ENCODE data around the gene TMEM92.

The TMEM92 gene

DNA sequence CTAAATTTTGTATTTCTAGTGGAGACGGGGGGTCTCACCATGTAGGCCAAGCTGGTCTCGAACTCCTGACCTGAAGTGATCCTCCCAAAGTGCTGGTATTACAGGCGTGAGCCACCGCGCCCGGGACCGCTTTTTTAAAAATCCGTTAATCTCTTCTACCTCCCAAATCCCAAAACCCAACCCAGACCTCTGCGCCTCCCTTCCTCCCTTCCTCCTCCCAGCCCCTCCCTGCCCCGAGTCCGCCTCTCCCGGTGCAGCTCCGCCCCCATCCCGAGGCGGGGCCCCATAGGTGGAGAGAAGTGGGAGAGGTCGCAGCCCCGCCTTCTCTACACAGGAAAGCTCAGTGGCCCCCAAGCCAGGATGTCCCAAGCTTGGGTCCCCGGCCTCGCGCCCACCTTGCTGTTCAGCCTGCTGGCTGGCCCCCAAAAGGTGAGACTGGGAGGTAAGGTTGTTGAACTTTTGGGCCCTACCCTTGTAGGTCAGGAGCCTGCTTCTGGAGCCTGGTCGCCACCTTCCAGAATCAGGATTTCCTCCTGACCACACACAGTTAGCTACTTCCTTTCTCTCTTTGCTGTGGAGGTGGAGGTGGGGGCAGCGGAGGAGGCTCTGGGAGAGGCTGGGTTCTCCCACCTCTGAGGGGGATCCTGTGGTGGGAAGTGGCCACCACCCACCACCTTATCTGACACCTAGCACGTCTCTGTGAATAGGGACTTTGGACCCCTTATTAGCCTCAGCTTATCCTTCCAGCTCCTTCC lies at the start of gene TMEM92:
Gene TMEM92 (plus strand): TSS at position 325 of the 755 bp plus-strand sequence. CDS start 36 bp downstream, at position 361.
- DNase-seq, result no peak

DNA sequence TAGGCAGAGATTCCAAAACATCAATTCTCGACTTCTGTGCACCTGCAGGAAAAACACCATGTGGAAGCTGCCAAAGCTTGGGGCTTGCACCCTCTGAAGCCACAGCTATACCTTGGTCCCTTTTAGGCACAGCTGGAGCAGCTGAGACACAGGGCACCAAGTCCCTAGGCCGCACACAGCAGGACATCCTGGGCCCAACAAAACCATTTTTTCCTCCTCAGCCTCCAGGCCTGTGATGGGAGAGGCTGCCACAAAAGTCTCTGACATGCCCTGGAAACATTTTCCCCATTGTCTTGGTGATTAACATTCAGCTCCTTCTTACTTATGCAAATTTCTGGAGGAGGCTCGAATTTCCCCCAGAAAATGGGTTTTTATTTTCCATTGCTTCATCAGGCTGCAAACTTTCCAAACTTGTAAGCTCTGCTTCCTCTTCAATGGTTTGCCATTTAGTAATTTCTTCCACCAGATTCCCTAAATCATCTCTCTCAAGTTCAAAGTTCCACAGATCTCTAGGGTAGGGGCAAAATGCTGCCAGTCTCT lies 48.5 kb upstream of the TMEM92 start:
- DNase-seq, result no peak

GRCh38 chr17:50234581-50234980 lies 39.7 kb upstream of the TMEM92 start:
- DNase-seq, result no peak

- no peak for DNase-seq
Measured at GRCh38 chr17:50237901-50238300, 36.4 kb upstream of the TMEM92 start.

- DNase-seq, result no peak
Measured at GRCh38 chr17:50238601-50239280, 35.5 kb upstream of the TMEM92 start.

- DNase-seq, result no peak
Measured at GRCh38 chr17:50239937-50240336, 34.3 kb upstream of the TMEM92 start.

- no peak for DNase-seq
Measured at GRCh38 chr17:50240851-50241250, 33.4 kb upstream of the TMEM92 start.

DNA sequence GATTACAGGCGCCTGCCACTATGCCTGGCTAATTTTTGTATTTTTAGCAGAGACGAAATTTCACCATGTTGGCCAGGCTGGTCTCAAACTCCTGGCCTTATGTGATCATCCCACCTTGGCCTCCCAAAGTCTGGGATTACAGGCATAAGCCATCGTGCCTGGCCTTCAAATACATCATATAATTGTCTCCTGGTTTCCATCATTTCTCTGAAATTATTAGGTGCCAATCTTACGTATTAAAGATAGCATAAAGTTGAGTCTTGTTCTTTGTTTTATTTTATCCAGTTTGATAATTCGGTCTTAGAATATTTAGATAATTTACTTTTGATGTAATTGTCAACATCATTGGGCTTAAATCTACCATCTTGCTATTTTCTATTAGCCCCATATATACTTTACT lies 32.8 kb upstream of the TMEM92 start:
- no peak for DNase-seq

DNA sequence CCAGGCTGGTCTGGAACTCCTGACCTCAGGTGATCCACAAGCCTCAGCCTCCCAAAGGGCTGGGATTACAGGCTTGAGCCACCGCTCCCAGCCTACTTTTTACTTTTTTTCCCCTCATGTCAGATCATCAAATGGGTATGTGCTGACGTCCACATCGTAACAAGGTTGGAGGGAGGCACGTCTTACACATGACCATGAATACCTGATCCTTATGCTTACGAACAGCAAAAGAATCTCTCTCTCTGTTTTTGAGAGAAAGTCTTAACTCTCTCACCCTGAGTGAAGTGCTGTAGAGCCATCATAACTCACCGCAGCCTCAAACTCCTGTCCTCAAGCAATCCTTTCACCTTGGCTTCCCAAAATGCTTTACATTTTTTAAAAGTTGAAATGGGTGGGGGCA lies 29.5 kb upstream of the TMEM92 start:
- DNase-seq, result no peak

DNA sequence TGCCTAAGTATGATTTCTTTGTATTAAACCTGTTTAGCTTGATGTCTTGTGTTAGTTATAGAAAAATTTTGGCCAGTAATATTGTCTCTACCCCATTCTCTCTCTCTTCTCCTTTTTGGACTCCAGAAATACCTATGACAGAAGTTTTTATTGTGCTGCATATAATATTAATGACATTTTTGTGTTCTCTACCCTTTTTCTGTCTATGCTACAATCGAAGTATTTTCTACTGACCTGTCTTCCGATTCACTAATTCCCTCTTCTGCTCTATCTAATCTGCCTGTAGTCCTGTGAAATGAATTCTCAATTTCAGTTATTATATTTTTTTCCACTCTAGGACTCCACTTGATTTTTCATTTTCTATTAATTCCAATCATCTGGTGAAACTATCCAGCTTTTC lies 26.0 kb upstream of the TMEM92 start:
- no peak for DNase-seq

- no peak for DNase-seq
Measured at GRCh38 chr17:50252781-50253180, 21.5 kb upstream of the TMEM92 start.

- no peak for DNase-seq
Measured at GRCh38 chr17:50255766-50256635, 18.3 kb upstream of the TMEM92 start.

DNA sequence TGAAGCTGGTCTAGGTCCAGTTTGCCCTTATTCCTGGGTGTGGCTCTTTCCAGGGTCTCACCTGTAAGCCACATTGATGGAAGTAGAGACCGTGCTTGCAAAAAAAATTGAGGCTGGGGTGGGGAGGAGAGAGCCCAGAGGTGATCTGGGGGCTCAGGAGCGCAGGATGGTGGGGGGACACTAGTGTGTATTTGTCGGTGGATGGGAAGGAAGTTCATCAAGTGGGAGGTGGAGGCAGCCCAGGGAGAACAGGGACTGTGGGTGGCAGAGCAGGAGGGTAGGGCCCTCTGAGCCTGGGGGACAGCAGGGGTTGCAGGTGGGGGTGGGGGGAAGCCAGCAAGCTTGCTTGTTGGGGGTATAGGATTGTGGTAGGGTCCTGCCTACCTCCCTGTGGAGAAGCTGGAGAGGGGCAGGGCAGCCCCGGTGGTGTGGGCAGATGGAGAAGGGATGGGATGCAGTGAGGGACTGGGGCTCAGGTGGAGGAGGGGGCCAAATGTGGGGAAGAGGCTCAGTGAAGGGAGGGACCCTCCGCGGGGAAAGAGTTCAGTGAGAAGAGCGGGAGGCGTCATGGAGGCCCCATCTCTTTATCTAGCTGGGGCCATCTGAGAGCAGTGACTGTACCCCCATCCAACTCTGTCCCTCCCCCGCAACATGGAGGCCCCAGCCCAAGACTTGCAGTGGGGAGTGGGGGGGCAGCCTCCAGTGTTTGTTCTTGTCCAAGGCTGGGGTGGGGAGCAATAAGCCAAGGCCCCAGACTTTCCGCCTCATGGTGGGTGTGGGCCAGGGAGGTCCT lies 17.2 kb upstream of the TMEM92 start:
- DNase-seq, result no peak

DNA sequence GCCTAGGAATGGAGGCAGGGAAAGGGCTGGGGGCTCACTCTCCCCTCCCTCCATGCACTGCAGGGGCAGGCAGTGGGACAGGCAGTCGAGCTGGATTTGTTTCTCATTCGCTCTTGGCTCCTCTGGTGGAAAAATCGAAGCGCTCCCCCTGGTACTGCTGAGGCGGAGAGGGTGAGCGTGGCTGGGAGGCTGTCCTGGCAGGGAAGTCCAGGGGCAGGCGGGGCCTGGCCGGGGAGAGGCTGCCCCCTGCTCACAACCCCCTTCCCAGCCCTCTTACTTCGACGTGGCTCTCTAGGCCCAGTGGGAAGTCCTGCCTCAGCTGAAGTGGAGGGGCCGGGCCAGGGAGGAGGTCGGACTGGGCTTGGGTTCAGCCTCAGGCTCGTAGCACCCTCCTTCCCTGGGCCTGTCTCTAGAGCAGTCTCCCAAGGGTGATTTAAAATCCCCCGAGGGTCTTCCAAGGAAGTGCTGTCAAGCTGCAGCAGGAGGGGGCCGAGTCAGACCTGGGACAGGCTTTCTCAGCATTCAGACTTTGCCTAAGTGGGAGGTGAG lies 16.5 kb upstream of the TMEM92 start:
- no peak for DNase-seq

DNA sequence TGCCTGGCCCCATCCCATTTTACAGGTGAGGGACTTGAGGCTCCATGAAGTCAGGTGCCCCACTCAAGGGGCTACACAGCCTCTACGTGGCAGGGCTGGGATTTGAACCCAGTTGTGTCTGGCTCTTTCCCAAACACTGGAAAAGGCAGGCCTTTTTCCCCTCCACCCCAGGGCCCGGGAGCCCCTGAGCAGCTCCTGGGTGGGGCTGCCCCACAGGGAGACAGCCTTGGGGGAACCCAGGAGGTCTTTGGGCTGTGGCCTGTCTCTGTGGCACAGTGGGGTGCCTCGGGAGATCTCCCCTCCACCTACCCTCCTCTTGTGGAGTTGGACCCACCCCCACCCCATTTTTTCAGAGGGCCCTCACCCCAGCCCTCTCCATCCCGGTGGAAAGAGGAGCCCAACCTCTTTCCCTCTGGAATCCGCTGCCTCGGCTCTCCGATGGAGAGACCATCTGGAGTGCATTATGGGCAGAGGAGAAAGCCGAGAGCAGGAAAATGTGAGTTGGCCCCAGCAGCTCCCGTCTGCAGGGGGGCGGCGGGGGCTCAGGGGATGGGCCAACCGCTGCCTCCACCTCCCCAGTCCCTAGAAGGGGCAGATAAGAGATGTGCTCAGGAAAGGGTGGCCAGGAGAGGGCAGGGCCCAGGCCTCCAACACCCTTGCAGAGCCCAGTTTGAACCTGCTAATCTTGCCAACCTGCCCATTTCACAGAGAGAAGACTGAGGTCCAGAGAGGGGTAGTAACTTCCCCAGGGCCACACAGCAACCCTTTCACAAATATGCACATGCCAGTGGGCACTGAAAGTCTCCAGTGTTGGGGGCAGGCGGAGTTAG lies 15.4 kb upstream of the TMEM92 start:
- no peak for DNase-seq

DNA sequence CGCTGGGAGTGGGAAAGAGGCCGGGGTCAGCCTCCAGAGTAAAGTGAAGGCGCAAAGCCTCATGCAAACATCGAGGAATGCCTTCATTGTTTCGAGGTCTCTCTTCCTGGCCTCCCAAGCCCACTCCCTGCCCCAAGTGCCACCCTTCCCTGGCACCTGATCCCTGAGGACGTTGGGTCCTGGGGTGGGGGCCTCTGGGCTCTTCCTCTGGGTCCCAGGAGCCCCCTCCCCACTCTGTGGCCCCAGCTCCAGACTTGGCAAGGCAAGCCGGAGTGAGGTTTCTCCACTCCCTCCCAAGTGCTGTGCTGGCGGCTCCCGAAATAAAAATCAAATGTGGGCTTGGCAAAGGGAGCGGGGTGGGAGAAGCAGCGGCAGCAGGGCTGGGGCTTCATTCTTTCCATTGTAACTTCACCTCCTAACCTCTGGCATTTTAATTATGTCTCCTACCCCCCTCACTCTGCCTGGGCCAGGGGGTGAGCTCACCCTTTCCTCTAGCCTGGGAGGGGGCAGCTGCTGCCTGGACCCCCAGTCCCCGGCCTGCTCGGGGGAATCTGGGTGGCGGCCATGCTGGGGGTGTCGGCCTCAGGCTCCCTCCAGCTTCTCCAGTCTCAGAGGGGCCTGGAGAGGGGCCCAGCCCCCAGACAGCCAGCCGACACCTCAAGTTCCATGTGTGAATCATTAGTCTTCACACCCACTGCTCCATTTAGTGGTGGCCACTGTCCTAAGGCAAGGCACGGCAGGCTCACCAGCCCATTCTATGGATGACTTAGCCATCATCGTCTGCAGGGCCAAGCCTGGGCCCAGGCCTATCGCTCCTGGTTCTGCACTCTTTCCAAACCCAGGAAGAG lies 14.6 kb upstream of the TMEM92 start:
- no peak for DNase-seq

GRCh38 chr17:50260501-50260911 lies 13.8 kb upstream of the TMEM92 start:
- DNase-seq, result no peak

DNA sequence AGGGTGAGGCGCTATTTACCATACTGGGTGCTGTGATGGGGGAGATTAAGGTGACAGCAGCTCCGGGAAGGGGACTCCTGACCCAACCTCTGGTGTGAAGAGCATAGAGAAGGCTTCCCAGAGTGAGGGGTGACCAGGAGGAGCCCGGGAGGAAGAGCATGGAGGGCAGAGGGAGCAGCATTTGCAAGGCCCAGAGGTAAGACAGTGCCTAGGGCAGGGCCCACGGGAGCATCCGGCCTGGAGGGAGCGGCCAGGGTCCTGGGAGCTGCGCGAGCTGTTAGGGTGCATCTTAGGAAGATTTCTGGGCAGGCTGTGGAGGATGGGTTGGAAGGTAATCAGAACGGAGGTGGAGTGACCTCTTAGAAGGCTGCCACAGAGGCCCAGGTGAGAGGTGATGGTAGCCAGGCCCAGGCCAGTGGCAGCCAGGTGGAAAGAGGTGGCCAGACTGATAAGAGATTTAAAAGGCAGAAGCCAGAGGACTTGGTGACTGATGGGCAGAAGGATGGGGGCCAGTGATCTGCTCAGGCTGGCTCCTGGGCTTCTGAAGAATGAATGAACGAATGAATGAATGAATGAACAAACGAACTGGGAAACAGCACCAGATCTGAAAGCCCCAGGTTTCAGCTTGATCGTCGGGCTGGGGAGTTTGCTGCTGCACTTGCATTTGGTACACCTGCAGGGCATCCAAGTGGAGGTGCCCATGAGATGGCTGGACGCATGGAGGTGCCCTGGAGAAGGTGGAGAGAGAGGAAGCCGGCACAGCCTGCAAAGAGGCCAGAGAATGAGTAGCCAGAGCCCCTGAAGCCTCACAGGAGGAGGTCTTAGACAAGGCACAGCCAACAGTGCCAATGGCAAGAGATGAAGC lies 13.0 kb upstream of the TMEM92 start:
- DNase-seq, result no peak

All from activated CD4-positive, alpha-beta T cell treated with anti-CD3 and anti-CD28 coated beads, Interleukin-2, amount 50 U/mL, for 16 hours (primary cell).